IgD-negative memory B cell (primary cell): ENCODE measurements around the gene CPSF3. TPM values are rescaled to one million over a fixed set of nuclear protein-coding genes. Genes with fewer than 3 reads are reported as not detected.

ENCODE experiments used
- H3K27ac Mint-ChIP-seq, 3 donors: one replicate each; pipeline ENCODE4 v1.8.0; 2020 to 2022; ENCODE audit warnings: mild to moderate bottlenecking in 3 of 3, mixed read lengths in 3 of 3, moderate library complexity in 1 of 3
- H3K27me3 Mint-ChIP-seq: one replicate; pipeline ENCODE4 v1.8.0; 2021; ENCODE audit warnings: mixed read lengths
- H3K36me3 Mint-ChIP-seq: one replicate; pipeline ENCODE4 v1.8.0; 2020; ENCODE audit warnings: mild to moderate bottlenecking, mixed read lengths
- H3K4me1 Mint-ChIP-seq, 3 donors: one replicate each; pipeline ENCODE4 v1.8.0; 2020 to 2022; ENCODE audit warnings: mixed read lengths in 3 of 3, mild to moderate bottlenecking in 1 of 3
- H3K4me3 Mint-ChIP-seq, 4 donors: one replicate each; pipeline ENCODE4 v1.8.0; 2020 to 2022; ENCODE audit warnings: mild to moderate bottlenecking in 4 of 4, mixed read lengths in 4 of 4, moderate library complexity in 3 of 4
- H3K9me3 Mint-ChIP-seq, 3 donors: one replicate each; pipeline ENCODE4 v1.8.0; 2020 to 2021; ENCODE audit warnings: mixed read lengths in 3 of 3, mild to moderate bottlenecking in 1 of 3
- polyA plus RNA-seq: library from polyadenylated mRNA; unstranded; fragments of 300-500 nt; fragmentation: Illumina TruSeq; gene quantifications from one replicate; pipeline ENCODE4 v1.2.3, GENCODE V29; 2021

CPSF3 gene
- polyA plus RNA-seq, 1 donor from 2014 or later: 21.9 TPM

DNA sequence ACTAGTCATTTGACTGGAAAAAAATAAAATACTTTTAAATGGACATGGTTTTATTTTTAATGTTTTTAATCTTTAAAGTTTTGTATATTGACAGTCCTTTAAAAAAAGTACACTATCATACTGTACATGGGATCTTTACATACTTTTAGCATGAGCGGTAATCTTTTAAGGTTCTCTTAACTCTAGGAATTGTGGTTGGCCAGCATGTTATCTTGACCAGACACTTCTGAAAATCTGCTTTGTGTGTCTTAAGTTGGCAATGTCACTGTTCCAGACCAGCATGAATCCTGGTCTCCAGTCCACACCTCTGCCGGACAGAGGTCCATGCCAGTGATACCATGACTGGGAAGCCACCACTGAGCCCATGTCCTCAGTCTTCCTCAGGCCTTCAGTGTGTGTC lies 17.8 kb upstream of the CPSF3 start:
- H3K27me3 Mint-ChIP-seq: no peaks in the 10 kb centered on the region
- no peaks in the 10 kb centered on the region for H3K9me3 Mint-ChIP-seq
- H3K4me3 Mint-ChIP-seq: no peak overlapping the region
- H3K36me3 Mint-ChIP-seq: peaks cover 4% of the 10 kb centered on the region
- no peak overlapping the region for H3K27ac Mint-ChIP-seq
- H3K4me1 Mint-ChIP-seq: no peaks in the 10 kb centered on the region

DNA sequence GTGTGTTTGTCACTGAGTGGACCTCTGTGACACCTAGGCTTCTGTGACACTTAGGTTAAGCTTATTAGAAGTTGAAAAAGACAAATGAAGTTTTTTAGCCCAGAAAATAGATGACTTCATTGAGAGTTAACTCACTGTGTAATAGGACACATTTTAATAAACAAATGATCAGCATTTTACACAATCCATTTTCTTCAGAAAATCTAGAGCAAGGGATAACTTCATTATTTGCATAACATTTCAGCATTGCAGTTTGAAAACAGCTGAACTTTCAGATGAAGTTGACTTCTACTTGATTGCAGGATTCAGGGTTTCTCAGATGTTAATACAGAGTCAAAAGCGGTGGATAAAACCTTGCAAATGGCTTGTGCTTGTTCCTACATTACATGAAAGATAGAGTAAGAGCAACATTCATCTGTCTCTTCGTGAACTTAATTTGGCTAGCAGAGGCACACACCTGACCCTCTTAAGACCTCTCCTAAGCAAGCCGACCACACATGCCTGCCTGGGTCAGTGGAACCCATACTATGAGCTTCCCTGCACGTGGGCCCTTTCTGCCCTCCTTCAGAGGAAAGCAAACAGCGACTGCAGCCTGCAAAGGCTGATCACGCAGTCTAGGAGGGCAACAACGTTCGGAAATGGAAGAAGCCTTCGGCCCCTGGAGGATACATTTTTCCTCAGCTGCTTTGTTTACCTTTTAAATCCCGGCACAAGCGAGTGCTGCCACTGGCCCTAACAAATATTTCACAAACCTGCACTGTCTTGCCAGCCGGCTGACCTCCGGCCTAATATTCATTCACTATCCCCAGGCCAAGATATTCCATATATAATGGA lies 16.7 kb upstream of the CPSF3 start:
- H3K27ac Mint-ChIP-seq: no peak overlapping the region
- H3K4me1 Mint-ChIP-seq: no peaks in the 10 kb centered on the region
- no peaks in the 10 kb centered on the region for H3K9me3 Mint-ChIP-seq
- H3K27me3 Mint-ChIP-seq: no peaks in the 10 kb centered on the region
- peaks cover 7% of the 10 kb centered on the region for H3K36me3 Mint-ChIP-seq
- no peak overlapping the region for H3K4me3 Mint-ChIP-seq

DNA sequence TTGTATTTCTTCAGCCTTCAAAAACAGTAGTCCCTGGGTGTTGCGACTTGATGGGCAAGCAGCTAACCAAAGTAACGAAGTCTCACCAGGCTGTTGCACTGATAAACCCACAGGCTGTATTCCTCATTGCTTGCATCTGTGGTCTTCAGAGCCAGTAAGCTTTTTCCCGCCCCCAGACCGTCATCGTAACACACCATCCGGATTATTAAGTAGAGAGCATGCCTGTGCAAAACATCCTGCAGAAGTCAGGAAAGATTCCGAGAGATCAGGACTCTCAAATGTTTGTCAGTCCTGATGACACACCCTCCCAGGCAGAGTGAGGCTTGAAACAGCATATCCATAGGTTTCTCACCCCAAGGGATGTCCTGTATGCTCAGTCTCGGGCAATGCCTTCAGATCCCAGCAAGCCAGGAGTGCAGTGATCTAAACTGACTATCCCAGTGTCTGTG lies 16.1 kb upstream of the CPSF3 start:
- Mint-ChIP-seq H3K9me3 (no peaks in the 10 kb centered on the region), H3K4me1 (no peaks in the 10 kb centered on the region), H3K27me3 (no peaks in the 10 kb centered on the region), H3K4me3 (no peak overlapping the region), H3K36me3 (peaks cover 11% of the 10 kb centered on the region), H3K27ac (no peak overlapping the region)

DNA sequence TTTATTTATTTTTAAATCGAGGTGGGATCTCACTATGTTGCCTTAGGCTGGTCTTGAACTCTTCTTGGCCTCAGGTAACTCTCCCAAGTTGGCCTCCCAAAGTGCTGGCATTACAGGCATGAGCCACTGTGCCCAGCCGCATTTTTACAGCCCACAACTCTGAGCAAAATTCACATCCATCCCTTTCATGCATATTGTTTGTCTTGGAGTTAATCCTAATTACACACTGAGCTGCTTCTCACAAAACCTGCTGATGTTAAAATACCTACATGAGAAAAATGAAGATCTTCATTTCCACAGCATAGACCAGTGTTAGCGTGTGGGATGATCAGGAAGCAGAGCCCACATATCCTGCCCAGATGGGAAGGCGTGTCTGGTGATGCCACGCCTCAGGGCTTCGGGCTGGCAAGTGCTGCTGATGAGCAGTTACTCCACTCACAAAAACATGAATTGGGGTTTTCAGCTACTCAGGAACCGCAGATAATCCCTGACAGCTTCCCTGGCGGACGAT lies 14.8 kb upstream of the CPSF3 start:
- peaks cover 11% of the 10 kb centered on the region for H3K36me3 Mint-ChIP-seq
- no peak overlapping the region for H3K4me3 Mint-ChIP-seq
- no peaks in the 10 kb centered on the region for H3K4me1 Mint-ChIP-seq
- no peaks in the 10 kb centered on the region for H3K9me3 Mint-ChIP-seq
- H3K27ac Mint-ChIP-seq: no peak overlapping the region
- no peaks in the 10 kb centered on the region for H3K27me3 Mint-ChIP-seq

DNA sequence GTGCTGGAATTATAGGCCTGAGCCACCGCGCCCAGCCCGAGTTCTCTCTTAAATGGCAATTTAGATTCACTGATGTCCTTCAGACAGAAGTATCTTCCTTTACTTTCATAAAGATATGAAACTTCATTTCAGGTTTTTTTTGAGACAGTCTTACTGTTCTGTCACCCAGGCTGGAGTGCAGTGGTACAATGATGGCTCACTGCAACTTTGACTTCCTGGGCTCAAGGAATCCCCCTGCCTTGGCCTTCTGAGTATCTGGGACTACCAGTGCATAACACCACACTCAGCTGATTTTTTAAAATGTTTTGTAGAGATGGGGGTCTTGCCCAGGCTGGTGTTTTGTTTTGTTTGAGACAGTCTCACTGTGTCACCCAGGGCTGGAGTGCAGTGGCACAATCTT lies 13.3 kb upstream of the CPSF3 start:
- Mint-ChIP-seq H3K4me3 (no peak overlapping the region), H3K9me3 (no peaks in the 10 kb centered on the region), H3K4me1 (peaks cover 0 to 3% (median 0%) of the 10 kb centered on the region in 3 donors), H3K36me3 (peaks cover 13% of the 10 kb centered on the region), H3K27ac (peak overlapping the region in 1 of 3 donors; percentile 82), H3K27me3 (no peaks in the 10 kb centered on the region)

DNA sequence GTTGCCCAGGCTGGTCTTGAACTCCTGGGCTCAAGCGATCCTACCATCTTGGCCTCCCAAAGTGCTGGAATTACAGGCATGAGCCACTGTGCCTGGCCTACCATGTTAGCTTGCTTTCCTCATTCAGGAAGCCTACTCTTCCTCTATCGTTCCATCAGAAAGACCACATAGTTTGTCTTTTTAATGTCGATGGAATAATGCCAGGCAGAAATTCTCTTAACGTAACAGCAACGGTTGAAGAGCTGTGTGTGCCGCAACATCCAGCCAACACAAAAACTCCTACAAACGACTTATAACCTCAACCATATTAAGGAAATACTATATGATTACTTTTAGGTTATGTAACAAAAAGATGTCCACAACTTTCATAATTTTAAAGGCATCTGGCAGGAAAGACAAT lies 10.7 kb upstream of the CPSF3 start:
- Mint-ChIP-seq H3K27ac (no peak overlapping the region), H3K9me3 (no peaks in the 10 kb centered on the region), H3K4me3 (no peak overlapping the region)

DNA sequence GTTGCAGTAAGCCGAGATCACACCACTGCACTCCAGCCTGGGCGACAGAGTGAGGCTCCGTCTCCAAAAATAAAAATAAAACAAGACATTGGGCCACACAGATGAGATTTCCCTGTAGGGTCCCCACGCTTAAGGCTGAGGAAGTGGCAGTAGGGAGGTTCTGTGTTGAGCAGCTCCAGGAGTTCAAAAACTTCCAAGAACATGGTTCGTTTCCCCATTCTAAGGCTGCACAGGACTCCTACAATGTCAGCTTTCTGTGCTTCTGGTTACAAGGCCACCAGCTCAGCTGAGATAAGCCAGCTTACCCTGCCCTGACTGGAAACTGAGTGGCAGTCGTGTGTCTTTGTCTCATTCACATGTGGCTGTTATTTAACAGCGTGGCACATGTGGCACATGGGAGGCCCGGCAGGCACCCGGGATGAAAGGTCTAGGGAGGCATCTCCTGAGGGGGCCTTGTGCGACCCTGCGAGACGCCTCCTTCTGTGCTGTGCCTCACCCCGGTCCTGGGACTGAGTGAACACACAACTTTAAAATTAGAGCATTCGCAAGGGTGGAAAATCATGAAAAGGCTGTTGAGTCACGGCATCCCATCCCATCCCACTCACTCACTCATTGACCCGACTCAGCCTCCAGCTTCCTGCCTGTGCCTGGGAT lies 7.8 kb upstream of the CPSF3 start:
- Mint-ChIP-seq H3K4me1 (peaks cover 0 to 14% (median 9%) of the 10 kb centered on the region in 3 donors), H3K27me3 (no peaks in the 10 kb centered on the region), H3K4me3 (no peak overlapping the region), H3K9me3 (no peaks in the 10 kb centered on the region), H3K27ac (peak overlapping the region in 1 of 3 donors; percentile 57), H3K36me3 (peaks cover 14% of the 10 kb centered on the region)

More for the DNA sequence above, 10.7 kb upstream of the CPSF3 start:
- Mint-ChIP-seq H3K27me3 (no peaks in the 10 kb centered on the region), H3K4me1 (peaks cover 0 to 6% (median 4%) of the 10 kb centered on the region in 3 donors), H3K36me3 (peaks cover 13% of the 10 kb centered on the region)

DNA sequence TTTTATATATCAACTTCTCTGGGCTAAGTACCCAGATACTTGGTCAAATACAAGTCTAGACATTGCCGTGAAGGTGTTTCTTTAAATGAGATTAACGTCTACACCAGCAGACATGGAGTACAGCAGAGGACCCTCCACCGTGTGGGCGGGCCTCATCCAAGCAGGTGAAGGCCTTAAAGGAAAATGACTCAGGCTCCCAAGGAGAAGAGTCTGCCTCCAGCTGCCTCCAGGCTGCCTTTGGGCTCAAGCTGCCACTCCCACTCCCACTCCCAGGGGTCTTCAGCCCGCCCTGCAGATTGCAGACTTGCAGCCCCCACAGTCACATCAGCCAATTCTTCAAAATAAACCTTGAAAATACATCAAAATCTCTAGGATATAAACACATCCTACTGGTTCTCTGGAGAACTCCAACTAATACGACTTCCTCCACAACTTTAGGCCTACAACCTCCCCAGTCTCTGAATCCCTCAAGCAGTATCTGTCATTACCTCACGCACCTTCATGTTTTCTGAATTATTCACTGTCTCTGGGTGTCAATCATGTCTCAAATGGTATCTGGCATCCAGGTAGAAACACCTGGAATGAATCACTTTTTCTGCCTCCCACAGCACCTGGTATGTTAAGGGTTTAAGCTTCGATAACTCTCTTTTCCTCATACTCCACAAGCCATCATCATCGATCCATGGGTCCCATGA lies 7.0 kb upstream of the CPSF3 start:
- H3K36me3 Mint-ChIP-seq: peaks cover 11% of the 10 kb centered on the region
- no peaks in the 10 kb centered on the region for H3K9me3 Mint-ChIP-seq
- H3K4me1 Mint-ChIP-seq: peaks cover 0 to 16% (median 12%) of the 10 kb centered on the region in 3 donors
- H3K27ac Mint-ChIP-seq: no peak overlapping the region
- H3K27me3 Mint-ChIP-seq: no peaks in the 10 kb centered on the region
- H3K4me3 Mint-ChIP-seq: no peak overlapping the region

DNA sequence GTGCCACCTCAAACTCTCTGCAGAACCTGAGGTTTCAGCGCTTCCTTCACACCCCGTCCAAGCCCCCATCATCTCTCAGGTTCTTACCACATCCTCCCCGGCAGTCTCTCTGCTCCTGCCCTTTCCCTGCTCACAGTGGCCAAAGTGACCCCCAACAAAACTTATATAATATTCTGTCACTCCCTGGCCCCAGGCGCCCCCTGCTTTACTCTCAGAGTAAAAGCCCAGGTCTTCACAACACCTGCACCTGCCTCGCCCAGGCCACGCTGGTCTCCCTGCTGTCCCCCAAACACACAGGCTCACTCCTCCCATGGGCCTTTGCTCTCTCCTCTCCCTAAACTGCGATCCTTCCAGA lies 6.5 kb upstream of the CPSF3 start:
- no peaks in the 10 kb centered on the region for H3K27me3 Mint-ChIP-seq
- H3K36me3 Mint-ChIP-seq: peaks cover 11% of the 10 kb centered on the region
- H3K9me3 Mint-ChIP-seq: no peaks in the 10 kb centered on the region
- H3K4me1 Mint-ChIP-seq: peaks cover 3 to 19% (median 16%) of the 10 kb centered on the region in 3 donors
- H3K27ac Mint-ChIP-seq: no peak overlapping the region
- no peak overlapping the region for H3K4me3 Mint-ChIP-seq

DNA sequence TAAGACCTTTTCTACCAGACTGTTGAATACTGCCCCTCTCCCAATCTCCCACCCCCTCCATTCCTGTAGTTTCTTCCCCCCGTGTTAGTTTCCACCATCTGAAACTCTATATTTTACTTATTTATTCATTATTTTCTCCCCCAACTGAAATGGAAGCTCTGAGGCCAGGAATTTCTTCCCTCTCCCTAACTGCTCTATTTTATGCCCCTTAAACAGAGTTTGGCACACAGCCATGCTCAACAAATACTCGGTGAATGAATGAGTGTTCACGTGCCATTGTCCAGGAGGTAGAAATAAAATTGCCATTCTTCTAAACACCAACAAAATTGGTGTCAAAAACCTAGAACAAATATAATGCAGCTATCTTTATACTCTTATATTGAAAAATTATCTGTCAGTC lies 5.7 kb upstream of the CPSF3 start:
- peaks cover 10 to 25% (median 21%) of the 10 kb centered on the region in 3 donors for H3K4me1 Mint-ChIP-seq
- H3K27ac Mint-ChIP-seq: peak overlapping the region in 1 of 3 donors; percentile 69
- peaks cover 7% of the 10 kb centered on the region for H3K36me3 Mint-ChIP-seq
- no peaks in the 10 kb centered on the region for H3K27me3 Mint-ChIP-seq
- no peak overlapping the region for H3K4me3 Mint-ChIP-seq
- H3K9me3 Mint-ChIP-seq: no peaks in the 10 kb centered on the region

DNA sequence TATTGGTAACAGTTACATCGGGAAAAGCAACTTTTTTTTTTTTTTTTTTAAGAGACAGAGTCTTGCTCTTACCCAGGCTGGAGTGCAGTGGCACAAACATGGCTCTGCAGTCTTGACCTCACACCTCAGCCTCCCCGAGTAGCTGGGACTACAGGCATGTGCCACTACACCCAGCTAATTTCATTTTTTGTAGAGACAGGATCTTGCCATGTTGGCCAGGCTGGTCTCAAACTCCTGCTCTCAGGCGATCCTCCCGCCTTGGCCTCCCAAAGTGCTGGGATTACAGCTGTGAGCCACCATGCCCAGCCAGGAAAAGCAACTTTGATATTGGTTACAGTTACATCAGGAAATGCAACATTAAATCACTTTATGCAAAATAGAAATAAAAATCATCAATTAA lies 4.7 kb upstream of the CPSF3 start:
- H3K4me3 Mint-ChIP-seq: peak overlapping the region in 1 of 4 donors; percentile 68
- H3K9me3 Mint-ChIP-seq: no peaks in the 10 kb centered on the region
- H3K4me1 Mint-ChIP-seq: peaks cover 10 to 27% (median 21%) of the 10 kb centered on the region in 3 donors
- H3K27ac Mint-ChIP-seq: no peak overlapping the region
- H3K27me3 Mint-ChIP-seq: no peaks in the 10 kb centered on the region
- peaks cover 7% of the 10 kb centered on the region for H3K36me3 Mint-ChIP-seq

DNA sequence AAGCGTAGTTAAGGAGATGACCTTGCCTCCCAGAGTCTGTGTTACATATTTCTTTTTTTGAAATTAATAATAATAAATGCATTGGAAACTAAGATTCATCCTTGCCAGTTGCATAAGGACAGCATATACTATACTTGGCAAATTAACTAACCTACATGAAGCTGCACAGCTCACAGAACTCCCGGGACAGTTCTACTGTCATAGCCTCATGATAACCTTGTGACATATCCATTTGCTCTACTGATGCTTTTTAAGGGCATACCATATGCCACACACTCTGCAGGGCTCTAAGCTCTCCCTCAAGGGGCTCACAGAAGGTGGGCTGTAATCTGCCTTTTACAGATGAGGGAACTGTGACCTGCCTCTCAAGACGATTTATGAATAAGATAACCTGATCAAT lies 3.9 kb upstream of the CPSF3 start:
- peak overlapping the region in 1 of 4 donors; percentile 69 for H3K4me3 Mint-ChIP-seq
- no peaks in the 10 kb centered on the region for H3K9me3 Mint-ChIP-seq
- peaks cover 10 to 27% (median 20%) of the 10 kb centered on the region in 3 donors for H3K4me1 Mint-ChIP-seq
- peaks cover 2% of the 10 kb centered on the region for H3K36me3 Mint-ChIP-seq
- no peaks in the 10 kb centered on the region for H3K27me3 Mint-ChIP-seq
- peak overlapping the region in 1 of 3 donors; percentile 10 for H3K27ac Mint-ChIP-seq

DNA sequence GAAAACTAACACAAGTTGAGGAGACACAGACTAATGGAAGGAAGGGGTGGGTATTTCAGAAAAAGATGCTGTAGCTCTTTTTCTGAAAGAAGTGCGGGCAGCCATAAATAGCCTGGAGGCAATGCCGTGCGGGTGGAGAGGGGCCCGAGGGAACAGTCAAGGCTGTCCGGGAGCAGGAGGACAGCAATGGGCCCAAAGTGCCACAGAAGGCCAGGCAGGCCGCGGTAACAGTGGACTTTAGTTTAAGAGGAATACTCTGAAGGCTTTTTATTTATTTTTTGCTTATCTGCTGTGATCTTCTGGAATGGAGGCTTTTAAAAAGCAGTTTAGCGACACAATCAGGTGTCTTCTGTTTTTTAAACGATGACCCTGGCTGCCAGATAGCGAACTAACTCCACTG lies 3.0 kb upstream of the CPSF3 start:
- H3K27me3 Mint-ChIP-seq: no peaks in the 10 kb centered on the region
- H3K4me1 Mint-ChIP-seq: peaks cover 10 to 27% (median 19%) of the 10 kb centered on the region in 3 donors
- H3K27ac Mint-ChIP-seq: peak overlapping the region in 1 of 3 donors; percentile 80
- peak overlapping the region in 3 of 4 donors; percentile 44 to 85 (median 69) for H3K4me3 Mint-ChIP-seq
- H3K9me3 Mint-ChIP-seq: no peaks in the 10 kb centered on the region
- H3K36me3 Mint-ChIP-seq: peaks cover 2% of the 10 kb centered on the region

DNA sequence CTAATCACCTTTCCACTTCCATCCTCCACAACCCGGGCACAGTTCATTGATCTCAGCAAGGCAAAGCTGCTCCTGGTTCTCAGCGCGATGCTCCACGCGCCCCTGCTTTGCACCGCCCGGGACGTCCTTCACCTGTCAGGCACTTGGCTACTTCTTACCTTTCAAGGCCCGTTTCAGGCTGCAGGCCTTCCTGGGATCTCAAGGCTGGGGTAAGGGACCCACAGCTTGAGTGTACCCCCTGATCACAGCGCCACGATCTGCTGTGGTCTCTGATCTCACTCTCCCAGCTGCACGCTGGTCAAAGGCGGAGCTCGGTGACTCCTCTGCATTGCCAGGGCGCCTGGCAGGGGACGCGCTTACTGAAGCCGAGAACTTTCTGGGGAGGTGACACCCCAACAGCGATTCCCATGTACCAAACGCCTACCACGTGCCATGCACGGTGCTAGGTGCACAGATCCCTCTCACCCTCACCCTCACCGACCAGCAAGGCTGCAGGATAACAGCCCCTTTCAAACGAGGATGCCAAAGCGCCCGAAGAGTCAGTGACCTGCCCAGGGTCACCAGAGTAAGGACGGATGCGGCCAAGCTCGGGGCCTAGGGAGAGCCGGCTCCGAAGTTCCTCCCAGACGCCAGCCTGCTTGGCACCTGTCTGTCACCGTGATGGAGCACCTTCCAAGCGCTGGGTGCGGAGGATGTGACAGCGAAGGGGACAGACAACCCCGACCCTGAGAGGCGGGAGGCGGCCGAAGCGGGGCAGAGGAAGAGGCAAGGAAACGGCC lies 944 bp upstream of the CPSF3 start:
- H3K4me3 Mint-ChIP-seq: peak overlapping the region in 2 of 4 donors; percentile 95 to 96
- peaks cover 2% of the 10 kb centered on the region for H3K36me3 Mint-ChIP-seq

More for the DNA sequence above, 944 bp upstream of the CPSF3 start:
- Mint-ChIP-seq H3K27me3 (no peaks in the 10 kb centered on the region), H3K9me3 (no peaks in the 10 kb centered on the region), H3K4me1 (peaks cover 10 to 24% (median 15%) of the 10 kb centered on the region in 3 donors), H3K27ac (peak overlapping the region in 1 of 3 donors; percentile 91)
